Pons (tissue), 1 donor: ENCODE data around the gene IL17RD.

ENCODE experiments used
- DNase-seq: peaks from one replicate; pipeline ENCODE4 v3.0.0-alpha.2; 2016; ENCODE audit warnings: low spot score

Gene IL17RD

GRCh38 chr3:57158813-57159738 lies 6.1 kb downstream of the IL17RD start:
- no peak for DNase-seq

DNA sequence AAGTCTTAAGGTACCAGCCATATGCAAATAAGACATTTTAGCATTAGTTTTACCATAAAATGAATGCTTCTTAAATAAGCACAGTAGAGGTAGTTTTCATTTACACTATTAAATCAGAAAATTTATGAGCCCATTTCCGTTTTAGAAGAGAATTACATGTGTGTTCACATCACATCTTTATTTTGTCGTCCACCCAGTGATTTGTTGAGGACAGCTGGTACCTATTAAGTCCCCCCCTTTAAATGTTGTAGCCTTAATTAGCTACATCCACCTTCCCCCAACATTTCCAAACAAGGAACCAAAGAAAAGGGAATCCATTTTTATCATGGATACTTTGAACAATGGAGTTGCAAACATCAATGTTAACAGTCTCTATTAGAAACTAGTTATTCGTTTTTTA lies 6.8 kb downstream of the IL17RD start:
- no peak for DNase-seq

- DNase-seq: no peak
Measured at GRCh38 chr3:57157545-57157944, 7.6 kb downstream of the IL17RD start.

DNA sequence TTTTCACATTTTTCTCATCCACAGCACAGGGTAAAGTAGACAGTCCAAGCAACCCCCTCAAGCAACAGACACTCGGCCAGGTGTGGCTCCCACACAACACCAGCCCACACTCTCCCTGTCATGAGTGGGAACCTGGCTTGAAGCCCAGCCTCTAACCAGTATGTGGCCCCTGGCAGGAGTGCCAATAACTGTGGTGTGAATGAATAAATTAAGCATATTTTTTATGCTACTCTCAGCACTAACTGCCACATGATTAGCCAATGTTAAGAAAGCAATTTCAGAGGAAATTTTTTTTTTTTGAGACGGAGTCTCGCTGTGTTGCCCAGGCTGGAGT lies 9.9 kb downstream of the IL17RD start:
- DNase-seq: no peak

DNA sequence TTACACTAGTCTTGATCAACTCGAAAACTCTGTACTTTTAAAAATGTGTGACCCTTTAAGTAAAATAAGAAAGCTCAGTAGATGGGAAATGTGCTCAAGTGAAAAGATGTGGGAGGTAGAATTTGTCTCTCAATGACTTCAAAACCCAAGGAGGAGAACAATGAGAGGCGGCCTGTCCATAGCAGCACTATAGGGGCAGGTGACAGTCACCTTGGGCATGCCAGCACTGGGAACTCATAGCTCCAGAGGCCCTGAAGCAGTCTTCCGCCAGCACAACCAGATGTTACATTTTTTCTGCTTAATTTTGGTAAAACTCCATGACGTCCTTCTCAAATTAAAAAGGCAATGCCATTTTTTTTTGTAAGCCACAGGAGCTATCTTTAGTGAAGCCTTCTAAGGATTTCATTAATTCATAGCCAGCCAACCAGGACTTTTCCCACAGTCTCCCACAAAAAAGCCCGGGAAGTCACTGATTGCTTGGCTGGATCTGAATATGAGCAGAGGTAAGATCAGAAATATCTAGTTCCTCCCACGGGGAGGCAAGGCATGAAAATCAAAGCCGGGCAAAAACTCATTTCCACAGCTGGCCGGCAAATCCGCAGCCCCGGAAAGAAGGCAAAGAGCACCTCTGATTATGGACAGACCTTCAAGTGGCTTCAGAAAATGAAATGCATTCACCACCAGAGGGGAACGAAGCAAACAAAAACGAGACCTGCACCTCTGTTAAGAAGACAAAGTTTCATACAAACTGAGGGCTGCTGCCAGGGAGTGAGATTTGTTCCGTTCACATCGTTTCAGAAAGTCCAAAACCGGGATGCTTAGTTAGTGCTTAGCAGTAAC lies 10.5 kb downstream of the IL17RD start:
- no peak for DNase-seq

- DNase-seq: peak; percentile 52
Measured at GRCh38 chr3:57152151-57153143, 12.7 kb downstream of the IL17RD start.

- DNase-seq: no peak
Measured at GRCh38 chr3:57151749-57152148, 13.4 kb downstream of the IL17RD start.

DNA sequence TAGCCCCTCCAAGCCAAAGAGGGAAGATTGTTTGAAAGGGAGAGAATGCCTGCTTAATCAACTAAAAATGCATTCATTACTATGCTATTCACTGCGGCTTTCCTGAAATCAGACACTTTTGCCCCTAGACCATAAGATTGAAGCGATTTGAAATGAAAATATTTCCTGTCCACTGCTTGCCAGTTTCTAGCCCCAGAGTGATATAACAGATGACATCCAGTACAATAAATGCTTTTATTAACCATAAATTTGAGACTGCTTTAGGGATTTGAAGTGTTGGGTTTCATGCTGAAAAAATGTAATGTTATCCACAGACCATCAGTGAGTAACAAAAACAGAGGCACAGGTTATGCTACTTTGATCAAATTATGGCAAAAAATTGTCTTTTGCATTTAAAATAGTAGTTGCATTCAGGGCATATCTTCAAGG lies 14.1 kb downstream of the IL17RD start:
- no peak for DNase-seq

GRCh38 chr3:57150113-57150581 lies 15.0 kb downstream of the IL17RD start:
- no peak for DNase-seq

DNA sequence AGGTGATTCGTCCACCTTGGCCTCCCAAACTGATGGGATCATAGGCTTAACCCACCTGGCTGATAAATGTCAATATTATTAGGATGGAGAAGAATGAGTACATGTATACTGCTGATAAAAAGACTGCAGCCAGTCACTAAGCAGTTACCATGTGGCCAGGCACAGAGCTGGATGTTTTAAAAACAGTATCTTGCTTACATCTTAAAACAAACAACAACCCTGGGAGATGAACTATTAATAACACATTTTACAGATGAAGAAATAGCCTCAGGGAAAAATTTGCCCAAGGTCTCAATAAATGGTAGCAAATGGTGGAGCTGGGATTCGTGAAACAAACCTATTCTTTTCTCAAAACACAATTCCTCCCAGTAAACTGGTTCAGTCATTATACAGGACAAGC lies 18.1 kb downstream of the IL17RD start:
- DNase-seq: no peak

DNA sequence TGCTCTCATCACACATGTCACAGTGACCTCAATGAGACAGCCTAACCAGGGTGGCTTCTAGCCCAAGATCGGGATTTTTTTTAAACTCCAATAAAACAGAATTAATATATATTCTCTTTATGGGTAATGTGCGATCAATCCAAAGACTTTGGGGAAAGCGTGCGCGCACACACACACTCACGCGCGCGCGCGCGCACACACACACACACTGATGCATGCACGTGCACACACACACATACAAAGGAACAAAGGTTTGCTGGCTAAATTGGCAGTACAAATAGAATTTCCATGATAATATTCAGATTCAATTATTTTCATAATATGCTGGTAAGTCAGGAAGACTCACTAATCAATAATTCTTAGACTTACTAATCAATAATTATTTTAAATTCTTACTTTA lies 19.3 kb downstream of the IL17RD start:
- DNase-seq: no peak

- DNase-seq: no peak
Measured at GRCh38 chr3:57144952-57145351, 20.2 kb downstream of the IL17RD start.

DNA sequence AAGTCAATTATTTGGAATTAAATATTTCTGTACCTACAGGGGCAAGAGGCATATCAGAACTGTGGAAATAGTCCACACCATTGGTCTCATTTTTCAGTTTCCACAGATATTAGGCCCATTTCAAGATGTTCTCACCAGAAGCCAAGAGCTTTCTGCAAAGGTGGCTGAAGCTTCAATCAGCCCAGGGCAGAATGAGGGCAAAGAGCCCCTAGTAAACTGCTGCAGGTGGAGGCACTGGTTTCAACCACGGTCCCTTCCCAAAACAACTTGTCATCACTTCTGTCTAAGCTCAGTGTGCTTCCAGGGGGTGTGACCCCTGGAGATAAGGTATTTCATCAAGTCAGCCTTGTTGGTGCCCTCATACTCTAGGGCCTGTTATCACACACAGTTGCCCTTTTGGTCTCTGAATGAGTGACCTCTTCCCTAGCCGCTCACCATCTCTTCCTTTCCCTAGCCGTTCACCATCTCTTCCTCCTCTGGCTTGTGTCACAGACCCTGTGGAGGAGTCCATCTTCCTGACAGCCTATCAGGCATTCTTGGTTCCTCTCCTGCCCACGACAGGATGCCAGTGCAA lies 21.2 kb downstream of the IL17RD start:
- no peak for DNase-seq

DNA sequence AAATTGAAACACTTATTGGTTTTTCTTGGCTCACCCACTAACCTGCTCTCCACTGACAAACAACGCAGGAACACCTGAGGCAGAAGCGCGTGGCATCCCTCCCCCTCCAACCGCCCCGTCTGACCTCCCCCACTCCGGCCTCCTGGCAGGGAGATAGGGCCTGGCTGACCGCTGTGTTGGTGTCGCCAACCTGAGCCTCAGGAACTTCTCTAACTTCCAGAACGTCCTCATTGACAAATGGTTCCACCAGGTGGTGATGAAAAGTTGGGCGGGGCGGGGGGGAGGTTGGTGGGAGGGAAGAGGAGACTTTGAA lies 22.8 kb downstream of the IL17RD start:
- DNase-seq: no peak

DNA sequence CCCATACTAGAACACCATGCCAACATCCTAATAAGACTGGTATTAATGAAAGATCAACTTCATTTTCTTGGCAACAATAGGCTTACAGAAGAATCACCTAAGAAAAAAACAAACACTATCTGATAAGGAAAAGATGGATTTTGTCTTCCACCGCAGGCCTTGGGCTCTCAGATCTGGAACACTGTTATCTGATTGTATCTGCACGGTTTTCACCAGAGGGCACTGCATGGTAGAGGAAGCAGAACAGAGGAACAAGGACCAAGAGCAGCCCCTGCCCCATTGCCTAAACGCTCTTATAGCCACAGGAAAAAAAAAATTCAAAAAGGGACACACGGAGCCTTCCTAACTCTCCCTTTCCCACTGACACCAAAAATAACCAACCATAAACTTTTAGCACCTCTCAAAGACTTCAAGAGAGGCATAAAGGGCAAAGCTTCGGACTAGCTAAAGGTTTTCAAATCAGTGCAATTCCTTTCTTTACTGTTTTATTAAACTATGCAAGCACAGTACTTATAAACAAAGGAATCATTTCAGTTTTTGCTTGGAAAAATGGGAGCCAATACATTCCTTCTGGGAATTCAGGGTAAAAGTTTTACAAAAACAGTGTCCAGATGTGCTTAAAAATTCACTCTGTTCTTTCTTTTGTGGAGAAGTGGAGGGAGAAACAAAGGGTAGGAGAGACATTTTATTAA lies 23.3 kb downstream of the IL17RD start:
- DNase-seq: no peak

DNA sequence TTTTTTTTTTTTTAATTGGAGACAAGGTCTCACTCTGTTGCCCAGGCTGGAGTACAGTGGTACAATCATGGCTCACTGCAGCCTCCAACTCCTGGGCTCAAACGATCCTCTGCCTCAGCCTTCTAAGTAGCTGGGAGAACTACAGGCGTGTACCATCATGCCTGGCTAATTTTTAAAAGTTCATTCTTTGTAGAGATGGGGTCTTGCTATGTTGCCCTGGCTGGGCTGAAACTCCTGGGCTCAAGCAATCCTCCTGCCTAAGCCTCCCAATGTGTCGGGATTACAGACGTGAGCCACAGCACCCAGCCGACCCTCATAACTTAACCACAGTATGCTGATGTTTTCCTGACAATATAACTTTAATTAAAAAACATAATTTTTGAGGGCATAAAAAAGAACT lies 24.3 kb downstream of the IL17RD start:
- no peak for DNase-seq

DNA sequence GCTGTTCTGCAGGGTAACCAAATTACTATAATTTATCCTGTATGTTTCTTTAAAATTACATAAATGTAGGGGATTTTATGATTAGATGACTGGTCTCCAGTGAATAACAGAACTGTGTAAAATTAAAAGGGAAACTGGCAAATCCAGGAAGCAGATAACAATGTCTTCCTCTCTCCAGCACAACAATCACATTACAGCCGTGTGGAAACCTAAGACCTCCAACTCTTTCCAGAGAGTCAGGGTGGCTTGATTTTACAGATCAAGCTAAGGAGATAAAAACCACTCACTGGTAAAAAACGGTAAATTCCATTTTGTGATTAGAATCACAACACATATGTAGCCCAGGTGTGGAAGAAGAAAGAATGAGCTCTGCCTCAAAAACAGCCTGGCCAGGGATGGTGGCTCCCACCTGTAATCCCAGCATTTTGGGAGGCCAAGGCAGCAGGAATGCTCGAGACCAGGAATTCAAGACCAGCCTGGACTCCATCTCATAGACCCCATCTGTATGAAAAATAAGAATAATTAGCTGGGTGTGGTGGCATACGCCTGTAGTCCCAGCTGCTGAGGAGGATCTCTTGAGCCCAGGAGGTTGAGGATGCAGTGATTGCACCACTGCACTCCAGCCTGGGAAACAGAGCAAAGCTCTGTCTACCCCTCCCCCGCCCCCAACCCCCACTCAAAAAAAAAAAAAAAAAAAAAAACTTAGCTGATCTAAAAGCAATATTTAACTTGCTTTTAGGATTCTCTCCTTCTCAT lies 29.0 kb downstream of the IL17RD start:
- DNase-seq: no peak

- no peak for DNase-seq
Measured at GRCh38 chr3:57133157-57133556, 32.0 kb downstream of the IL17RD start.

DNA sequence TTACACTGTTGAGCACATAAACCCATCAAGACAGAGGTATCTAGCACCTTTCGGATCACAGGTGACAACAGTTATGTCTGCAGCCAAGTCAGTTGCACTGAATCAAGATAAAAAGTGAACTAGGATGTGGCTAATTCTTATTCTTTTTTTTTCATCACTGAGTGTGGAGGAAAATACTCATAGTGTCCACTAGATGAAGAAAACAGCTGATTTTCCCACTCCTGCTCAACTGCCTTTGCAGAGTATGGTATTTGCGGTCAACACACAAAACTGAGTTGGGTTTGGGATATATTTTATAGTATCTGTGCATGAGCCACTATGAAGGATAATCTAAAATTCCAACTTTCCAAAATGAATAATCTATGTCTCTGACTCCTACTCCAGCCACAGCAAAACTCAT lies 32.5 kb downstream of the IL17RD start:
- no peak for DNase-seq

- DNase-seq: no peak
Measured at GRCh38 chr3:57131210-57131588, 34.0 kb downstream of the IL17RD start.
